RKO (cell line): ENCODE data around the gene PCYOX1L.

Experiments used
- DNase-seq: peaks from one replicate; pipeline ENCODE4 v3.0.0-alpha.2; 2016; ENCODE audit warnings: low spot score

PCYOX1L gene

DNA sequence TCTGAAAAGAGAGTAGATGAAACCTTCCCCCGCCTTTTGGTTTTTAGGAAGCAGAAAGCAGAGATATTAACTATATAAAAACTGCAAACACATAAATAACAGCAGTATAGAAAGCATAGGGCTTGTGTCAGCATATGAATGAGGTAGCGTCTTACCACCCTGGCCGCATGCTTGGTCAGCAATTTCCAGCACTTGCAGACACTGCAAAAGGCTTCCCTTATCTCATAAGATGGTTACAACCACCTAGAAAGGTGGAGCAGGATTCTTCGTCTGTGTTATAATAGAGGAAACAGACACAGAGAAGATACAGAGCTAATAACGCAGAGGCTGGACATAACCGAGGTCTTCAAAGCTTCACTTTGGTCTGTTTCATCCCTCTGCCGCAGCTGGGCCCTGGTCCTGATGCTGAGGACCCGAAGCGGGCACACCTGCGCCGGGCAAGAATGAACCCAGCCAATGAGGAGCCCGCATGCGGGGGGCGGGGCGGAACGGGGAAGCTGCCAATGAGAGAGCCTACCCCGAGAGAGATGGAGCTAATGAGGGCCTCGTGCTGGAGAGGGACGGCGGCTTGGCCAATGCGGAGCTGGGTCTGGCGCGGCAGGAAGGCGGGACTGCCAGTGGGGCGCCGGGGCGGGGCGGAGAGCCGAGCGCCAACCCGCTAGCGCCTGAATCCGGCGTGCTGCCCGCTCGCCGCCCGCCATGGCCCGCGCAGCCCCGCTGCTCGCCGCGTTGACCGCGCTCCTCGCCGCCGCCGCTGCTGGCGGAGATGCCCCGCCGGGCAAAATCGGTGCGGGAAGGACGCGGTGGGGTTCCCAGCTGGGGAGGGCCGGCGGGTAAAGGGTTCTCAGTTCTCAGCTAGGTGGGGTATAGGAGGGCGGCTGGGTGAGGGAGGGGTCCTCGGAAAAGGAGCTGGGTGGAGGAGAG, at the start of gene PCYOX1L:
PCYOX1L (plus strand) TSS at position 677 of the 924 bp plus-strand sequence; CDS start at position 700, 23 bp downstream.
- DNase-seq: peak; percentile 95

DNA sequence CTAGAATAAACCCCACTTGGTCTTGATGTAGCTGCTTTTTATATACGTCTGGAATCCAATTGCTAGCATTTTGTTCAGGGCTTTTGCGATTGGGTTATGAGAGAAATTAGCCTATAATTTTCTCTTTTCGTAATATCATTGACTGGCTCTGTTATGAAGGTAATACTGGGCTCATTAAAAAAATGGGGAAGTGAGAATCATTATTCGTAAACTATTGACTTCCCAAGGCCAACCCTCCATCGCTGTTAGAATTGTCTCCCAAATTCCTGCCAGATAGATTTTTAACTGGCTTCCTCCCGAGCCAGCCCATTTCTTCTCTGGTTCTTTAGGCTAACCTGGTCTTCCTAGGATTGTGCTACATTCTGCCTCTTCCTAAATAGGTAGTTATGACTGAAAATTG, 48.5 kb upstream of the PCYOX1L start:
- DNase-seq: no peak

DNA sequence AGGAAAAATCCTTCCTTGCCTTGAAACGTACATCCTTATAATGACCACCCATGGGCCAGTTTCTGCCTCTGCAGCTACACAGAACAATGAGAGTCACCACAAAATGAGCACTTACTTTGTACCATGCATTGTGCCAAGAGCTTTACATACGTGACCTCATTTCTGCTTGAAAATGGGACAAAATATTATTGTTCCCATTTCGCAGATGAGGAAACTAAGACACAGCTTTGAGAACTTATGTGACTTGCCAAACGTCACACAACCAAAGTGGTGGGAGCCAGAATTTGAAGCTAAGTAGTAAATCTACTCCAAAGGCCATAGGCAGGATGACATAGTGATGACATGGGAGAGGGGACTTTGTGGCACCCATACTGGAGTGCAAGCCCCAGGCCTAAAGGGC, 47.4 kb upstream of the PCYOX1L start:
- DNase-seq: no peak

- peak; percentile 53 for DNase-seq
Observed at GRCh38 chr5:149310947-149311658, 46.7 kb upstream of the PCYOX1L start.

GRCh38 chr5:149313151-149313841, 44.5 kb upstream of the PCYOX1L start:
- DNase-seq: no peak

DNA sequence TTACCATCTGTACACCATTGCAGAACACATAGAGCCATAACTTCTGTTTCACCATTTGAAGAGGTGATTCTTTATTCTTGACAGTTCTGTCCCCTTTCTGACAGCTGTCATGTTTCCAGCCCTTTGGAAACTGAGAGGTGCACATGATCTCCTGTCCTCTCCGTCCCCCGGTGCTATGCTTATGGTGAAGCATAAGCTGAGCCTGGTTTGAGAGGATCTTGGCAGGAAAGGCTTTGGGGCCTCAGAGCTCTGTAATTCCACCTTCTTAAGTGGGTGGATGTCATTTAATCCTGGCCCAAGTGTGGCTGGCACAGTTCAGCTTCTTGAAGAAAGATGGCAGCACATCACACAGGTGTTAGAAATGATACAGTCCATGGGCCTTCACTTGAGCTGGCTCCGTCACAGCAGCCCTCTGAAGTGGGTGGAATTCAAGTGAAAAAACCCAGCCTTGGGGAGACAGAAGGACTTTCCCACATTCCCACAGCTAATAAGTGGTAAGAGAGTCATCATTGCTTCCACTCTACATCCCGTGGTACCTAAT, 43.2 kb upstream of the PCYOX1L start:
- no peak for DNase-seq

DNA sequence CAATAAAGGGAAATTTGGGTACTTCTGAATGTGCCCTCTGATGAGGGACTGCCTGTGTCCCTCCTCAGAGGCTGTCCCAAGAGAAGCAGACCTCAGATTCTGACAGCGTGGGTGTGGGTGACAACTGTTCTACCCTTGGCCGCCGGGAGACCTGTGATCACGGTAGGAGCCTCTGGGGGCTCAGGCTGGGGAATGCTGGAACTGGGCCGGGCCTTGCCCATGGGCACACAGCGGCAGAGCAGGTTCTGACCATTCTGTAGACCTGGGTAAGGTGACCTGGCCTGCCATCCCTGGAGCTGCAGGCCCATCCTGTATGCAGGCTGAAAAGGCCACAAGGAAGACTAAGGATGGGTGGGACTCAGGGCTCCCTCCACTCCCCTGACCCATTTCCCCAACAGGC, 42.1 kb upstream of the PCYOX1L start:
- no peak for DNase-seq

DNA sequence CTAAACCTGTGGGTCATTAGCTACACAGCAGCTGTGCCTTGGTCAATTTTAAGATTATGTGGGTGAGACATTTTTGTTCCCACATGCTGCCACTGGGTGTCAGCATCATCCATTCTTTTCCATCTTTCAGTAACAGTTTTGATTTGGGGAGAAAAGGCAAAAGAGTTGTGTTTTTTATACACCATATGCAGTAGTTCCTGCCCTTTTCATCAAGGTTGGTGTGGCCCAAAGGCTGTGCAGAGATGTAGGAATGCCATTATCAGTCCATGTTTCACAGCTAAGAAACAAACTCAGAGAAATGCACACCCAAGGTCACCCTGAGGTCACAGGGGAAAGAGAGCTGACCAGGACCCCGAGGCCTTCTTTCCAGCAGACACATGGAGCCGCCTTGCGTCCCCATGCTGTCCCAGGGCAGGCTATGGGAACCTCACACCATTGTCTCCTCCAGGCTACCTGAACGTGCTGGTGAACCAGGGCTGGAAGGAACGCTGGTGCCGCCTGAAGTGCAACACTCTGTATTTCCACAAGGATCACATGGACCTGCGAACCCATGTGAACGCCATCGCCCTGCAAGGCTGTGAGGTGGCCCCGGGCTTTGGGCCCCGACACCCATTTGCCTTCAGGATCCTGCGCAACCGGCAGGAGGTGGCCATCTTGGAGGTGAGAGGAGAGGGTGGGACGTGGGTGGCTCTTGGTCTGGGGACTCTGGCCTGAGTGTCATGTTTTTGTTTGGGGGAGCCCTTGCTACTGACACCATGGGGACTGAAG, 40.4 kb upstream of the PCYOX1L start:
- peak; percentile 67 for DNase-seq

GRCh38 chr5:149319174-149319573, 38.7 kb upstream of the PCYOX1L start:
- DNase-seq: no peak

DNA sequence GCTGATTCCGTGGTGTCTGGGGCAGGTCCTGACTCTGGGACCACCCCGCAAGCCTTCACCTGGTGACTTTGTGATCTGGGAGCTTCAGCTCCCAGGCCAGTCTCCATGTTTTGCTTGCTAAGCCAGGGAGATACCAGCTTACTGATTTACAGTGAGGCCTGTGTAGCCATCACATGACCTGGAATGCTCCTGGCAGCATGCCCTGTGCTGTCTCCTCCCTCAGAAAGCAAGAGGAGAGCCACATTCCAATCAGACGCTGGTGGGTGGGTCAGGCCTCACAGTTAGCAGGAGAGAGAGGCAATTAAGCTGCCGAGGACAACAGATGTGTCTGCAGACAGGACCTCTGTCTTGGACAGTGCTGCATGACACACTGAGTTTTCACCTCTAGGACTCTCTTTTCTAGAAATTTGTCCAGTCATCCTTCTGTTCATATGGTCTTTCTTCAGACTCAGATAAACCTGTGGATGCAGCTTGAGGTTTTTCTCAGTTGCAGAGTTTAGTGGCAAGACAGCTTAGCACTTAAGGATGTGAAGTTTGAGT, 37.0 kb upstream of the PCYOX1L start:
- peak; percentile 11 for DNase-seq

GRCh38 chr5:149322518-149322917, 35.3 kb upstream of the PCYOX1L start:
- no peak for DNase-seq

DNA sequence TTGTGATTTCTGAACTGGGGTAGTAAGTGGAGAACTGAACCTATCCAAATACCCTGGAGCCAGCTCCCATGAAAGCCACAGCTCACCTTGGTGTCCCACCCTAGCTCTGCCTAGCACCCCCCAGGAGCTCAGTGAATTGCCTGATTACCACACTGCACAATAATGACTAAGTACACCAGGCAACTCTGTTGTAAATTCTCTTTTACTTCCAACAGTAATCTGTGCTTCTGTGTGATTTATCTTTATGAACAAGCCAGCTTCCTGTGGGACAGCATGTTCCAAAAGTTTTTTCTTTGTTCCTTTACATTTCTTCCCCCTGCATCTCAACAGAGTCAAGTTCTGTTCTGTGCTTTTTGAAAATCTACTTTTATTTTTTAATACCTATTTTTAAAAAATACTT, 34.6 kb upstream of the PCYOX1L start:
- no peak for DNase-seq

DNA sequence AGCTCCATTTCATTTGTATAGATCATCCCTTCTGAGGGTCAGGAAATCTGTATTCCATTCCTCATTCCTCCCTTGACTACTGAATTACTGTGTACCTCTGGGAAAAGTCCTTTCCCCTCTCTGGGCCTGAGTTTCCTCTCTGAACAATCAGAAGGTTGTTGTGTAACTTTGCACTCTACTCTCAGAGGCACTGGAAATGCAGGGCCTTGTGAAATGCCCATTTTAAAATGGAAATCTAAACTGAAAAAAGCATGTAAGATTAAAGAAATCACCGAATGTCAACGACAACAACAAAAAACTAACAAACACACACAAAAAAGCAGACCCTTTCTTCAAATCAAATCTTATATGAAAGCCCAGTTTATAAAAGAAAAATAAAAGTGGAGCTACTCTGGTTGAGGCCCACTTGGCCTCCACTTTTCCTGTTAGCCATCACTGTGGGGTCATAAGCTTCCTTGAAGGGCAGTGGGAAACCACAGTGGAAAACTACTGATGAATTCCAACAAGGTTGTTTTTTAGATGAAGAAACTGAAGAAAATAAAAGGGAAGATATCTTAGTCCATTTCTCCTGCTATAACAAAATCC, 34.1 kb upstream of the PCYOX1L start:
- DNase-seq: no peak

GRCh38 chr5:149324641-149325040, 33.2 kb upstream of the PCYOX1L start:
- no peak for DNase-seq

DNA sequence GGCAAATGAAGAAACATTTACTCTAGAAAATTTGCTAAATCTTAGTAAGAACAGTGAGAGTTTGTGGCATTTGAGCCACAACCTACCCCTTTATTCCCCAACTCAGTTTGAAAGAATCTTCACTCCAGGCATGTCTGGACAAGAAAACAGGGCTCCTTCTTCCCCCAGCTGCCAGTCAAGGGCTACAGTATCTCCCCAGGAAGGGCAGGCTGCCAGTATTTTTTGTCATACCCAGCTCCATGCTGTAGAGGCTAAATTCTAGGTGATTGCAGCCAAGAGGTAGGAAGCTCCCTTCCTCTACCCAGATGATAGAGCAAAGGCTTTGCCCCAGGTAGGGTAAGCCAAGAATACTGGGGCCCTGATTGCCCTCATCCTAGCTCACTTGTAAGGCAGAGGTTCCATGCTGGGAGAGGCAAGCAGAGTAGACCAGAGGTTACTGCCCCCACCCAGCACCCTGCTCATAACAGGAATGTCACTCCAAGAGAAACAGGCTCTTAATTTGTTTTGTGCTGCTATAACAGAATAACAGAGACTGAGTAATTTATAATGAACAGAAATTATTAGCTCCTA, 32.6 kb upstream of the PCYOX1L start:
- no peak for DNase-seq

GRCh38 chr5:149325894-149326293, 32.0 kb upstream of the PCYOX1L start:
- DNase-seq: no peak

DNA sequence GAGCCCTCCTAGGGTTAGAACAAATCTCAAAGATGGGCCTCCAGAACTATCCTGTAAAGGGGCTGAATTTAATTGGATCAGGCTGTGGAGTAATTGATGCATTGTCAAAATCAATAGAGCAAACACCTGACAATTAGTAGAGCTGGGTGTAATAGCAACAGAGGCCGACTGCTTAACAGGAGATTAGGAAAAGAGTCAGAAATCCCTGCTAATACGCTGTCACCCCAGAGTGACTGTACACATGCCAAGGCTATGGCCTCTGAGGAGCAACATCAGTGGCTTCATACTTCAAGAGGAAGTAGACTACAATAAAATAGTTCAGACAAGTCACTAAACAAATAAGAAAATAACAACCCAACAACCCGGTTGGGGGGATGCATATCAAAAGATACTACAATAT, 31.2 kb upstream of the PCYOX1L start:
- DNase-seq: no peak

DNA sequence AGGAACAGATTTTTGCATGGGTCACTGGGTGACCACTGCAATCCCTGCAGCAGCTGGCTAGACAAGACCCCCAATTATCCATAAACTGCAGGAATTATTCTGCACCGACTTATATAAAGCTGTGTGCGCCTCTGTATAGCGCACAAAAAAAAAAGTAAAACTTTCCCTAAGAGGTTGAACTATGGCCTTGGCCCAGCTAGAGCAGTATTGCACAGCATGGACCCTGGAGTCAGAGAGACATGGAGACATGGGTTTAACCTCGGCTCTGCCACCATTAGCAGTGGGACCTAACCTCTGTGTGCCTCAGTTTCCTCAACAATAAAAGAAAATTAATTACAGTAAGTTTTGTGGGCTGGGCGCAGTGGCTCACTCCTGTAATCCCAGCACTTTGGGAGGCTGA, 29.7 kb upstream of the PCYOX1L start:
- DNase-seq: no peak

DNA sequence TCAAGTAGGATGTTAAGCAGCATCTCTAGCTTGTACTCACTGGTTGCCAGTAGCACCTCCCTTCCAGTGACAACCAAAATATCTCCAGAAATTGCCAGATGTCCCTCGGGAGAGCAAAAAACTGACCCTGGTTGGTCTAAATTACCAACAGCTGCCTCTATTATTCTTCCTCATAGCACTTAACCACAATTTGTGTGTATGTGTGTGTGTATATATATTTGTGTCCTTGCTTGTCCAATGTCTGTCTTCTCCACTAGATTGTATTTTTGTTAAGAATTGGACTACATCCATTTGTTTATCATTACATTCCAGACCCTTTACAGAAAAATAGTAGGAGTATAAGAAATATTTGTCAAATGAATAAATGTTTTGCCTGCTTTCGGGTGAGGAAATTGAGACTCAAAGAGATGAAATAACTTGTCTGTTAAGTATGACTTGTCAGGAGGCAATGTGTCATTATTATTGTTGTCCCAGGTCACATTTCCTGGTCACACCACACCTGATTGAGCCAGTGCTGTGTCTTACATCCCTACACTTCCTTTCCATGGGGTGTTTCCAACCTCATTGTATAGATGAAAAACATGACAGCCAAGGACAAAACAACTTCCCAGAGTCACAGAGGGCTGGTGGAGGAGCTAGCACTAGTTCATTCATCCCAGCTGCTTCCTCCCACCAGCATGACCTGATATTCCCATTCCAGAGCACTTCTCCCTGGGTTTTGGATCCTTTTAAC, 24.0 kb upstream of the PCYOX1L start:
- no peak for DNase-seq

GRCh38 chr5:149337736-149338135, 20.1 kb upstream of the PCYOX1L start:
- no peak for DNase-seq
